Measurements from ENCODE around the gene UBA1. TPM values are rescaled to one million over a fixed set of nuclear protein-coding genes. Genes with fewer than 3 reads are reported as not detected.

The UBA1 gene
- total and polyA plus RNA-seq, 2 of the 13 experiments (the other 11 are each of a cell fraction or from before 2014, with no cell fraction given) = 93.3 to 129 TPM

GRCh38 chrX:47218280-47218919 lies 24.8 kb downstream of the UBA1 start, which contains the start of gene CDK16 (continued):
- TF ChIP-seq RORA (CRISPR knock-in tag; IDR thresholded peaks at IDR 0.05) = no peak
- no peak for TF ChIP-seq AGO2 (optimal IDR thresholded peaks at IDR 0.05; ENCODE audit: low read depth, low read length)
- no peak for TF ChIP-seq MATR3 (CRISPR knock-in tag; IDR thresholded peaks at IDR 0.05)
- no peak for TF ChIP-seq TCF7 (IDR thresholded peaks at IDR 0.05; ENCODE audit: low read depth)
- TF ChIP-seq DZIP1 (CRISPR knock-in tag; IDR thresholded peaks at IDR 0.05) = no peak
- TF ChIP-seq, protein P1, sequence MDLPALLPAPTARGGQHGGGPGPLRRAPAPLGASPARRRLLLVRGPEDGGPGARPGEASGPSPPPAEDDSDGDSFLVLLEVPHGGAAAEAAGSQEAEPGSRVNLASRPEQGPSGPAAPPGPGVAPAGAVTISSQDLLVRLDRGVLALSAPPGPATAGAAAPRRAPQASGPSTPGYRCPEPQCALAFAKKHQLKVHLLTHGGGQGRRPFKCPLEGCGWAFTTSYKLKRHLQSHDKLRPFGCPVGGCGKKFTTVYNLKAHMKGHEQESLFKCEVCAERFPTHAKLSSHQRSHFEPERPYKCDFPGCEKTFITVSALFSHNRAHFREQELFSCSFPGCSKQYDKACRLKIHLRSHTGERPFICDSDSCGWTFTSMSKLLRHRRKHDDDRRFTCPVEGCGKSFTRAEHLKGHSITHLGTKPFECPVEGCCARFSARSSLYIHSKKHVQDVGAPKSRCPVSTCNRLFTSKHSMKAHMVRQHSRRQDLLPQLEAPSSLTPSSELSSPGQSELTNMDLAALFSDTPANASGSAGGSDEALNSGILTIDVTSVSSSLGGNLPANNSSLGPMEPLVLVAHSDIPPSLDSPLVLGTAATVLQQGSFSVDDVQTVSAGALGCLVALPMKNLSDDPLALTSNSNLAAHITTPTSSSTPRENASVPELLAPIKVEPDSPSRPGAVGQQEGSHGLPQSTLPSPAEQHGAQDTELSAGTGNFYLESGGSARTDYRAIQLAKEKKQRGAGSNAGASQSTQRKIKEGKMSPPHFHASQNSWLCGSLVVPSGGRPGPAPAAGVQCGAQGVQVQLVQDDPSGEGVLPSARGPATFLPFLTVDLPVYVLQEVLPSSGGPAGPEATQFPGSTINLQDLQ (CRISPR knock-in tag; IDR thresholded peaks at IDR 0.05) = no peak
- TF ChIP-seq HNF1B (CRISPR knock-in tag; IDR thresholded peaks at IDR 0.05) = no peak
- TF ChIP-seq ZNF562 (CRISPR knock-in tag; IDR thresholded peaks at IDR 0.05; ENCODE audit: borderline replicate concordance) = no peak
- 0 out of 2 replicates have a peak, but pooled peaks have one; percentile 43 for TF ChIP-seq ZNF275 (CRISPR knock-in tag; IDR thresholded peaks at IDR 0.05; ENCODE audit: borderline replicate concordance)
- TF ChIP-seq ZNF781 (CRISPR knock-in tag; IDR thresholded peaks at IDR 0.05; ENCODE audit: borderline replicate concordance, not compliant biosample characterization) = peak; percentile 21
- TF ChIP-seq FOXK2 (IDR thresholded peaks at IDR 0.05) = peak; percentile 97
- TF ChIP-seq ZBTB49 (CRISPR knock-in tag; IDR thresholded peaks at IDR 0.05; ENCODE audit: borderline replicate concordance) = no peak
- TF ChIP-seq ZNF383 (CRISPR knock-in tag; IDR thresholded peaks at IDR 0.05; ENCODE audit: borderline replicate concordance) = no peak
- no peak for TF ChIP-seq ZNF331 (CRISPR knock-in tag; IDR thresholded peaks at IDR 0.05)
- TF ChIP-seq SNRNP70 (IDR thresholded peaks at IDR 0.05; ENCODE audit: low read depth, low read length) = no peak
- no peak for TF ChIP-seq ZNF605 (CRISPR knock-in tag; IDR thresholded peaks at IDR 0.05)
- no peak; the same call in 1 of the 2 replicates for TF ChIP-seq PHF21A (CRISPR knock-in tag; IDR thresholded peaks at IDR 0.05)
- no peak for TF ChIP-seq KDM1A (CRISPR knock-in tag; IDR thresholded peaks at IDR 0.05)
